Spleen (tissue), 11 donors: ENCODE measurements around the gene PTGR1. TPM values are rescaled to one million over a fixed set of nuclear protein-coding genes. Genes with fewer than 3 reads are reported as not detected.
"Not testable (repeated sequence)": the region's sequence is repeated elsewhere in the genome, so short reads cannot be mapped to it uniquely, and the experiment has no call there.

Source experiments
- DNase-seq: peaks from one replicate; pipeline ENCODE4 v3.0.0-alpha.2; 2020
- H3K27ac ChIP-seq, 8 donors: fragments of 200-600 bp; sonication (generic) in 7 of 8; 1 replicate in 4 of 8; 2 replicates in 4 of 8; pipeline versions ENCODE4 v1.5.0 to v1.8.0; 2016 to 2021; ENCODE audit warnings: inconsistent platforms in 4 of 8, mild to moderate bottlenecking in 4 of 8, moderate library complexity in 1 of 8
- H3K27me3 ChIP-seq, 7 donors: fragments of 200-600 bp; sonication (generic) in 6 of 7; replicated peaks in 1 of 7; 1 replicate in 4 of 7; 2 replicates in 3 of 7; pipeline versions ENCODE4 v1.5.0 to v1.8.0; 2016 to 2021; ENCODE audit warnings: inconsistent platforms in 3 of 7, mild to moderate bottlenecking in 1 of 7
- H3K36me3 ChIP-seq, 6 donors: fragments of 200-600 bp; sonication (generic) in 5 of 6; 1 replicate in 4 of 6; 2 replicates in 2 of 6; pipeline versions ENCODE4 v1.5.0 to v1.8.0; 2016 to 2021; ENCODE audit warnings: inconsistent platforms in 2 of 6
- H3K4me1 ChIP-seq, 6 donors: fragments of 200-600 bp; sonication (generic) in 5 of 6; 1 replicate in 3 of 6; 2 replicates in 3 of 6; pipeline versions ENCODE4 v1.5.0 to v1.8.0; 2016 to 2021; ENCODE audit warnings: inconsistent platforms in 3 of 6
- H3K4me3 ChIP-seq, 8 donors: fragments of 200-600 bp; sonication (generic) in 7 of 8; 1 replicate in 4 of 8; 2 replicates in 4 of 8; pipeline versions ENCODE4 v1.5.0 to v1.8.0; 2016 to 2021; ENCODE audit warnings: inconsistent platforms in 4 of 8, mild to moderate bottlenecking in 4 of 8, moderate library complexity in 2 of 8
- H3K9me3 ChIP-seq, 8 donors: fragments of 200-600 bp; sonication (generic) in 7 of 8; 1 replicate in 4 of 8; 2 replicates in 4 of 8; pipeline versions ENCODE4 v1.5.0 to v1.8.0; 2016 to 2021; ENCODE audit warnings: inconsistent platforms in 4 of 8
- POLR2A ChIP-seq, 3 donors: fragments of 450-650 bp; IDR thresholded peaks; one replicate each; pipeline ENCODE4 v1.5.1; 2017; ENCODE audit warnings: antibody characterized with exemption in 3 of 3, mild to moderate bottlenecking in 1 of 3
- POLR2AphosphoS5 ChIP-seq, 3 donors: sonication (generic); formaldehyde crosslinking; IDR thresholded peaks; one replicate each; pipeline ENCODE4 v1.5.1; 2017; ENCODE audit warnings: antibody characterized with exemption in 3 of 3
- WGBS, 5 donors: extraction: QIAGEN DNeasy Blood & Tissue Kit in 3 of 5; methylation state at CpG; one replicate each; pipeline versions ENCODE4 v1.1.5 to v1.1.7; 2013 to 2018; 5-methylcytosine and 5-hydroxymethylcytosine counted together
- intact Hi-C: fragments of 100-400 bp; cut with DNase I; formaldehyde crosslinking; loops from one replicate; pipeline ENCODE4 v1.15.0; 2023; ENCODE audit warnings: low total_unique reads
- polyA plus RNA-seq, 3 donors: library from polyadenylated mRNA; stranded (reverse); fragments of 200-250 nt; gene quantifications; one replicate each; pipeline ENCODE4 v1.2.1, GENCODE V29; 2013
- total RNA-seq, 7 donors: library from RNA; depleted of rRNA in 3 of 7; stranded (reverse); fragments of >200 nt in 3 of 7; fragmentation: NEBNext Ultra II Directional in 4 of 7; extraction: Animal tissue kit (Norgen Biotek cat#: 25700) in 4 of 7; gene quantifications; one replicate each; pipeline versions ENCODE4 v1.1.0 to v1.2.1, GENCODE V29; 2016 to 2021
- TF ChIP-seq, protein P1 (sequence below), 11 experiments: fragments of 200-600 bp in 7 of 11; fragments of 450-650 bp in 4 of 11; sonication (generic) in 4 of 11; IDR thresholded peaks in 8 of 11; conservative IDR thresholded peaks in 3 of 11; 1 replicate in 7 of 11; 2 replicates in 4 of 11; pipeline versions ENCODE4 v1.4.0 to v1.8.0; 2016 to 2021; ENCODE audit warnings: antibody characterized with exemption in 11 of 11, inconsistent platforms in 4 of 11, mild to moderate bottlenecking in 1 of 11
- donor health status: healthy with polysubstance abuse.
- donor health status: DM: no; HTN: no; CAD: no; lungs with moderate emphysema.
- donor health status: DM: no; HTN: no; CAD: no.
- donor health status: Bipolar disorder and iron deficiency.
- donor health status: healthy.
- donor health status: DM: no; HTN: no; CAD: no.
- donor health status: DM: yes; HTN: yes; CAD: no.

The PTGR1 gene
- total and polyA plus RNA-seq, 10 donors: 2.8 to 14.6 (median 9.6) TPM

DNA sequence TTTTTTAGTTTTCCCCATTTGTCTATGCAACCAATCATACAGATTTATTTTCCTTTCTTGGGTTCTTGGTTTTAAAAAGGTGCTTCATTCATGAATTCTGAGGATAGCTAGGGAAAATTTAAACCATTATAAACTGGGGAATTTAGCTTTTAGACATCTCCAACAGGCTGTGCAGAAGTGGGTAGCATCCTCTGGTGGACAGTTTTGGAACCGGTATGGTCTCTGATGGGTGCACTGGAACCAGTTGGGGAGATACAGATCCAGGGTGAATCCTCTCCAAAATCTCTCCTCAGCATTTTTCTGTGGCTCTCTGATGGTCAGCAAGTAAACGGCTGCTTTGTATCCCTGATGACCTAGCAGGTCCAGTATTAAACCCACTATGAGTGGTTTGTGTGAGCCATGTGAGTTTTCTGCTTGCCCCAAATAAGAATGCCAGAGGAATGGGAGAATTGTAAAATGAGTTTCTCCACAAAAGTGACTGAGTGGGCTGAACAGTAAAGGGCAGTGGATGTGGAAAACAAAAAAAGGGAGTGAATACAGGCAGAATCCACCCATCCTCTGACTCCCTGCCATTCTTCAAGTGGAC lies 22.5 kb upstream of the PTGR1 start:
- H3K4me1 ChIP-seq: no peaks in the 10 kb centered on the region
- DNase-seq: no peak
- WGBS, 5 donors: 23 to 47% (median 36%) methylated on average over 2 of the region's 2 CpGs

DNA sequence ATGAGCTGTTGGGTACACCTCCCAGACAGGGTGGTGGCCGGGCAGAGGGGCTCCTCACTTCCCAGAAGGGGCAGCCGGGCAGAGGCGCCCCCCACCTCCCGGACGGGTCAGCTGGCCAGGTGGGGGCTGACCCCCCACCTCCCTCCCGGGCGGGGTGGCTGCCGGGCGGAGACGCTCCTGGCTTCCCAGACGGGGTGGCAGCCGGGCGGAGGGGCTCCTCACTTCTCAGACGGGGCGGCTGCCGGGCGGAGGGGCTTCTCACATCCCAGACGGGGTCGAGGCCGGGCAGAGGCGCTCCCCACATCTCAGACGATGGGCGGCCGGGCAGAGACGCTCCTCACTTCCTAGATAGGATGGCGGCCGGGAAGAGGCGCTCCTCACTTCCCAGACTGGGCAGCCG lies 17.9 kb upstream of the PTGR1 start:
- H3K9me3 ChIP-seq, H3K36me3 ChIP-seq, H3K27ac ChIP-seq, H3K4me3 ChIP-seq, DNase-seq, H3K4me1 ChIP-seq, intact Hi-C loops: not testable (repeated sequence)
- WGBS, 5 donors: 94 to 99% (median 96%) methylated on average over 14 to 29 of the region's 29 CpGs
- H3K27me3 ChIP-seq: peaks cover 0 to 36% (median 0%) of the 10 kb centered on the region in 7 donors

More for the DNA sequence above, 22.5 kb upstream of the PTGR1 start:
- Histone ChIP-seq H3K27me3 (peaks cover 0 to 8% (median 0%) of the 10 kb centered on the region in 7 donors), H3K4me3 (no peak overlapping the region), H3K9me3 (no peaks in the 10 kb centered on the region), H3K36me3 (no peaks in the 10 kb centered on the region), H3K27ac (no peak overlapping the region)
- TF ChIP-seq, protein P1, sequence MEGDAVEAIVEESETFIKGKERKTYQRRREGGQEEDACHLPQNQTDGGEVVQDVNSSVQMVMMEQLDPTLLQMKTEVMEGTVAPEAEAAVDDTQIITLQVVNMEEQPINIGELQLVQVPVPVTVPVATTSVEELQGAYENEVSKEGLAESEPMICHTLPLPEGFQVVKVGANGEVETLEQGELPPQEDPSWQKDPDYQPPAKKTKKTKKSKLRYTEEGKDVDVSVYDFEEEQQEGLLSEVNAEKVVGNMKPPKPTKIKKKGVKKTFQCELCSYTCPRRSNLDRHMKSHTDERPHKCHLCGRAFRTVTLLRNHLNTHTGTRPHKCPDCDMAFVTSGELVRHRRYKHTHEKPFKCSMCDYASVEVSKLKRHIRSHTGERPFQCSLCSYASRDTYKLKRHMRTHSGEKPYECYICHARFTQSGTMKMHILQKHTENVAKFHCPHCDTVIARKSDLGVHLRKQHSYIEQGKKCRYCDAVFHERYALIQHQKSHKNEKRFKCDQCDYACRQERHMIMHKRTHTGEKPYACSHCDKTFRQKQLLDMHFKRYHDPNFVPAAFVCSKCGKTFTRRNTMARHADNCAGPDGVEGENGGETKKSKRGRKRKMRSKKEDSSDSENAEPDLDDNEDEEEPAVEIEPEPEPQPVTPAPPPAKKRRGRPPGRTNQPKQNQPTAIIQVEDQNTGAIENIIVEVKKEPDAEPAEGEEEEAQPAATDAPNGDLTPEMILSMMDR (IDR thresholded peaks at IDR 0.05 in 8 of 11, conservative IDR thresholded peaks at IDR 0.05 in 3 of 11): peak in 7 of 11 experiments; percentile 31 to 76 (median 46)
- no peak for TF ChIP-seq POLR2AphosphoS5 (IDR thresholded peaks at IDR 0.05)
- intact Hi-C loops: no loop called here

DNA sequence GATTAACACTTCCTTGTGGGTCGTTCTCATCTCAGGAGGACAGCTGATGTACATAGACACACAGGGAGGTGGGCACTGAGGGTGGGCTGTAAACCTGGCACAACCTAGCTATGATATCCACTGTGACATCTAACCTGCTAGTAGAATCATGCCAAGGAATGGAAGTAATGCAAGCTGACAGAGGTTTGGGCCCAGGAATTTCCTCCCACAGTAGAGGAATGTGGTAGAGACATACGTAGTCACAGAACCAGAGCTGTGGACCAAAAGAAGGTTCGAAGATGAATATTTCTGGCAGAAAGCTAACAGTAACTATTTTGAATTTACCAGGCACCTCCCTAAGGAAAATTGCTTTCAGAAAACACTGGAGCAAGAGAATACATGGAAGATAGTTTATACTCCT lies 16.5 kb upstream of the PTGR1 start:
- 62 to 83% (median 75%) methylated on average over 3 of the region's 3 CpGs for WGBS, 5 donors
- Histone ChIP-seq H3K27me3 (peaks cover 0 to 28% (median 0%) of the 10 kb centered on the region in 7 donors), H3K4me1 (no peaks in the 10 kb centered on the region)

DNA sequence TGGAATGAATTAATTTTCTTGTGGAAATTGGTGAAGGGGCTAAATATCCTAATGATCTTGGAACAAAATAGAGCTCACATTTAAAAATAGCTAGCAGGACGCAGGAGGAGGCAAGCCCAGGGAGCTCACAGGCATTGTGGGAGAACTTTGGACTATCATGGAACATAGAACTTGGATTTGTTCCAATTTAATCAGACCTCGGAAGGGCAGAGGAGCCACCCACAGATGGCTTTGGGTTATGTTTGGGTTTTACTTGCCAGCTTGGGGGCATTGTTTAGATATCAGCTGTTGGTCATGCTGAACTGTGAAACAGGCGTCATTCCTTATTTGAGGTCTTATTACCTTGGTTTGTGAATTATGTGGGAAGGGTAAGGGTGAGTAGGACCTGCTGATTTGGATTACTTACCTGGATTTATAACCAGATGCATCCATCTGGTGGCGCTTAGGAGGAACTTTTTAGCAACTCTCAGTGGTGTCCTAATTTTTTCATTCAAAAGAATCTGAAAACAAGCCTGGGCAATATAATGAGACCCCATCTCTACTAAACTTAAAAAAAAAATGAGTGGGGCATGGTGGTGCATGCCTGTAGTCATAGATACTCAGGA lies 14.1 kb upstream of the PTGR1 start:
- no peak overlapping the region for H3K4me3 ChIP-seq
- intact Hi-C loops: no loop called here
- H3K4me1 ChIP-seq: no peaks in the 10 kb centered on the region
- no peak overlapping the region for H3K27ac ChIP-seq
- DNase-seq: no peak
- peaks cover 0 to 37% (median 0%) of the 10 kb centered on the region in 7 donors for H3K27me3 ChIP-seq
- H3K36me3 ChIP-seq: no peaks in the 10 kb centered on the region
- 47 to 82% (median 64%) methylated on average over 4 of the region's 4 CpGs for WGBS, 5 donors
- no peaks in the 10 kb centered on the region for H3K9me3 ChIP-seq
- TF ChIP-seq POLR2AphosphoS5 (IDR thresholded peaks at IDR 0.05): no peak
- TF ChIP-seq, protein P1 (IDR thresholded peaks at IDR 0.05 in 8 of 11, conservative IDR thresholded peaks at IDR 0.05 in 3 of 11): no peak
- TF ChIP-seq POLR2A (IDR thresholded peaks at IDR 0.05): no peak

More for the DNA sequence above, 16.5 kb upstream of the PTGR1 start:
- H3K9me3 ChIP-seq: no peaks in the 10 kb centered on the region
- TF ChIP-seq, protein P1 (IDR thresholded peaks at IDR 0.05 in 8 of 11, conservative IDR thresholded peaks at IDR 0.05 in 3 of 11): no peak
- TF ChIP-seq POLR2A (IDR thresholded peaks at IDR 0.05) (no peak), POLR2AphosphoS5 (IDR thresholded peaks at IDR 0.05) (no peak)
- no peaks in the 10 kb centered on the region for H3K36me3 ChIP-seq
- H3K27ac ChIP-seq: no peak overlapping the region
- DNase-seq: no peak
- H3K4me3 ChIP-seq: no peak overlapping the region
- intact Hi-C loops: no loop called here
